ENCODE results near the gene LMAN1L.

DNA sequence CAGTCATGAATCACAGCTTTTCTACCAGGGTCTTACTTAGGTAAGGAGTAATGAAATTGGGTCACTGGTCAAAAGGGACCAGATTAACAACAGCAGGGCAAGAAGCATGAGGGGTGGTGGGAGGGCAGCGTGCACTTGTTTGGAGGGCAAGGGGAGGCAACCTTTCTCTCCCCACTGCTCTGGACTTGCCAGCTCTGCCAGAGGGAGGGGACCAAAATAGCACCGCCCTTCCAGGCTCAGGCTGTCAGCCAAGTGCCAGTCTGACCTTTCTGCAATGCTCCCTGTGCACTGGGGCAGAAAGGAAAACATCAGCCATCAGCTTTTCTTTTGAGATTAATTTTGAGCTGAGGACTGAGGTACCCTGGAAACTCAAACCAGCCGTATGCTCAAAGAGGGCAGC lies 34.8 kb downstream of the LMAN1L start:
- TF ChIP-seq, protein P1, sequence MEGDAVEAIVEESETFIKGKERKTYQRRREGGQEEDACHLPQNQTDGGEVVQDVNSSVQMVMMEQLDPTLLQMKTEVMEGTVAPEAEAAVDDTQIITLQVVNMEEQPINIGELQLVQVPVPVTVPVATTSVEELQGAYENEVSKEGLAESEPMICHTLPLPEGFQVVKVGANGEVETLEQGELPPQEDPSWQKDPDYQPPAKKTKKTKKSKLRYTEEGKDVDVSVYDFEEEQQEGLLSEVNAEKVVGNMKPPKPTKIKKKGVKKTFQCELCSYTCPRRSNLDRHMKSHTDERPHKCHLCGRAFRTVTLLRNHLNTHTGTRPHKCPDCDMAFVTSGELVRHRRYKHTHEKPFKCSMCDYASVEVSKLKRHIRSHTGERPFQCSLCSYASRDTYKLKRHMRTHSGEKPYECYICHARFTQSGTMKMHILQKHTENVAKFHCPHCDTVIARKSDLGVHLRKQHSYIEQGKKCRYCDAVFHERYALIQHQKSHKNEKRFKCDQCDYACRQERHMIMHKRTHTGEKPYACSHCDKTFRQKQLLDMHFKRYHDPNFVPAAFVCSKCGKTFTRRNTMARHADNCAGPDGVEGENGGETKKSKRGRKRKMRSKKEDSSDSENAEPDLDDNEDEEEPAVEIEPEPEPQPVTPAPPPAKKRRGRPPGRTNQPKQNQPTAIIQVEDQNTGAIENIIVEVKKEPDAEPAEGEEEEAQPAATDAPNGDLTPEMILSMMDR (conservative IDR thresholded peaks at IDR 0.05; ENCODE audit: low read depth, low read length) = no peak
- TF ChIP-seq EZH2phosphoT487 (IDR thresholded peaks at IDR 0.05; ENCODE audit: borderline replicate concordance, low read length) = no peak

All from PC-3 (cell line).